ENCODE results near the gene LRFN3.
A peak's percentile ranks its signal among the peaks of the same experiment; 100 is the strongest.
"Not testable (repeated sequence)": the region's sequence is repeated elsewhere in the genome, so short reads cannot be mapped to it uniquely, and the experiment has no call there.

Gene LRFN3

GRCh38 chr19:35940078-35940775 lies 4.1 kb downstream of the LRFN3 start:
- no peak for DNase-seq

- DNase-seq: no peak
Measured at GRCh38 chr19:35940839-35941238, 4.7 kb downstream of the LRFN3 start.

GRCh38 chr19:35942235-35942634 lies 6.1 kb downstream of the LRFN3 start:
- DNase-seq: no peak

- no peak for DNase-seq
Measured at GRCh38 chr19:35943321-35944301, 7.4 kb downstream of the LRFN3 start.

GRCh38 chr19:35944556-35944955 lies 8.4 kb downstream of the LRFN3 start:
- DNase-seq: no peak

- no peak for DNase-seq
Measured at GRCh38 chr19:35945121-35945790, 9.1 kb downstream of the LRFN3 start.

- no peak for DNase-seq
Measured at GRCh38 chr19:35946203-35946602, 10.0 kb downstream of the LRFN3 start.

GRCh38 chr19:35949131-35949530 lies 13.0 kb downstream of the LRFN3 start:
- DNase-seq: no peak

GRCh38 chr19:35955881-35956634 lies 19.9 kb downstream of the LRFN3 start:
- DNase-seq: no peak

GRCh38 chr19:35957411-35957810 lies 21.2 kb downstream of the LRFN3 start:
- DNase-seq: not testable (repeated sequence)

- DNase-seq: no peak
Measured at GRCh38 chr19:35958660-35959039, 22.5 kb downstream of the LRFN3 start.

GRCh38 chr19:35959040-35959967 lies 23.1 kb downstream of the LRFN3 start:
- DNase-seq: no peak

GRCh38 chr19:35959968-35960320 lies 23.8 kb downstream of the LRFN3 start:
- no peak for DNase-seq

- DNase-seq: no peak
Measured at GRCh38 chr19:35960432-35960972, 24.3 kb downstream of the LRFN3 start.

- peak; percentile 57 for DNase-seq
Measured at GRCh38 chr19:35963514-35963913, 27.3 kb downstream of the LRFN3 start.

GRCh38 chr19:35966771-35967170 lies 30.6 kb downstream of the LRFN3 start:
- no peak for DNase-seq

- DNase-seq: no peak
Measured at GRCh38 chr19:35973487-35973886, 37.3 kb downstream of the LRFN3 start.

GRCh38 chr19:35975608-35976214 lies 39.5 kb downstream of the LRFN3 start:
- DNase-seq: peak; percentile 23

- no peak for DNase-seq
Measured at GRCh38 chr19:35977446-35978222, 41.5 kb downstream of the LRFN3 start.

GRCh38 chr19:35978271-35978670 lies 42.1 kb downstream of the LRFN3 start:
- no peak for DNase-seq

Measured in fibroblast of upper back skin (primary cell).